Left renal cortex interstitium (tissue), 4 donors: ENCODE measurements around the gene SUSD6. TPM values are rescaled to one million over a fixed set of nuclear protein-coding genes. Genes with fewer than 3 reads are reported as not detected.
"Not testable (repeated sequence)": the region's sequence is repeated elsewhere in the genome, so short reads cannot be mapped to it uniquely, and the experiment has no call there.

Experiments used
- DNase-seq, 4 donors: peaks; one replicate each; pipeline ENCODE4 v3.0.0-alpha.2; 2013; ENCODE audit warnings: low read depth in 4 of 4, low spot score in 2 of 4, missing footprints in 1 of 4
- polyA plus RNA-seq, 4 donors: library from polyadenylated mRNA; unstranded; fragments of 120-200 nt; gene quantifications; one replicate each; pipeline ENCODE4 v1.2.1, GENCODE V29; 2013; ENCODE audit not compliant: insufficient read length in 4 of 4

SUSD6 gene
- polyA plus RNA-seq, 4 donors: 19.8 to 22.8 (median 21.1) TPM

- no peak for DNase-seq
Observed at GRCh38 chr14:69708586-69709560, 97.5 kb downstream of the SUSD6 start.

- no peak for DNase-seq
Observed at GRCh38 chr14:69710378-69710777, 99.0 kb downstream of the SUSD6 start.

- no peak for DNase-seq
Observed at GRCh38 chr14:69711065-69711464, 99.7 kb downstream of the SUSD6 start.

GRCh38 chr14:69711477-69711876, 100.1 kb downstream of the SUSD6 start:
- no peak for DNase-seq

- DNase-seq: no peak
Observed at GRCh38 chr14:69711881-69712560, 100.6 kb downstream of the SUSD6 start.

DNA sequence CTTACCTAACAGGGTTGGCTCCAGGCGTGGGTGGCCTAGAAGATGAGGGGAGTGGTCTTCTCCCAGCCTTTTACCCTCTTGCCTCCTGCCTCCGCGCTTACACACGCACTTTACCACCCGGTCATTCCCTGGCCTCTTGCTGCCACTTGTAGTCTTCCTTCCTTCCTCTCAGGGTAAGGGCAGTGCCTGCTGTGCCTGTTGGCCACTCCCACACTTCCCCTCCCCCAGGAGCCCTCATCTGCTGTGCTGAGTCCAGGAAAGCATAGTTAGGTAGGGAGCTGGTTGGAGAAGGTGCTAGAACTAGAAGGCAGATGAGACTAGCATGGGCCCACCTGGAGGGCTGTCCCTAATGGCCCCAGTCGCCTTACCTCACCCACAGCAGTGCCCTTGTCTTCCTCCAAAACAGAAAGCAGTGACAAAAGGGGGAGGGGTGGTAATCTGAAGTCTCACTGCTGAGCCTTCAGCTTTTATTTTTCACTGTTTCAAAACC, 101.2 kb downstream of the SUSD6 start:
- DNase-seq: no peak

DNA sequence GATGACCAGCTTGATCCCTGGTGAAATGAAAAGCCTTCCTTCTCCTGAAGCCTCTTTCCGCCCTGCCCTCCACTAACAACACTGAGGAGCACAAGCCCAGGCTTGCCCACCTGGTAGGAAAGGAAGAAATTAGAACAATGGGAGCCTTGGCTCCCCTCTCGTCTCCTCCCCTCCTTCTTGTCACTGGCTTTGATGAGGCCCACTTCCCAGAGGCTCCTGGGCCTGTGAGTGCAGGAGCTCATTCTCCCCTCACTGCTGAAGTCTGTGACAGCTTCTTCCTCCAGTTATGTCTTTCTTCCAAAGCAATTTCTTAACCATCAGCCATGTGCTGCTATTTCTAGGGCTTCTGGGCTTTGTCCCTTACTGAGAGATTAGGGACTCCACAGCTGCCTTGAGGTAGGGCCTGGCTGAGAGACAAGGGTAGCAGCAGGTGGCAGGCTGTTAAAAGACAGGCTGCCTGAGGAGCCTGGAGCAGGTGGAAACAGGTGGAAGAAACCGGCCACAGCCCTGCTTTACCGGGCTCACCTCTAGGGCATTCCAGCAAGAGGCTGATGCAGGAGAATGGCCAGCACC, 101.9 kb downstream of the SUSD6 start:
- no peak for DNase-seq

GRCh38 chr14:69713993-69714679, 102.7 kb downstream of the SUSD6 start:
- no peak for DNase-seq

- no peak for DNase-seq
Observed at GRCh38 chr14:69715725-69716477, 104.5 kb downstream of the SUSD6 start.

DNA sequence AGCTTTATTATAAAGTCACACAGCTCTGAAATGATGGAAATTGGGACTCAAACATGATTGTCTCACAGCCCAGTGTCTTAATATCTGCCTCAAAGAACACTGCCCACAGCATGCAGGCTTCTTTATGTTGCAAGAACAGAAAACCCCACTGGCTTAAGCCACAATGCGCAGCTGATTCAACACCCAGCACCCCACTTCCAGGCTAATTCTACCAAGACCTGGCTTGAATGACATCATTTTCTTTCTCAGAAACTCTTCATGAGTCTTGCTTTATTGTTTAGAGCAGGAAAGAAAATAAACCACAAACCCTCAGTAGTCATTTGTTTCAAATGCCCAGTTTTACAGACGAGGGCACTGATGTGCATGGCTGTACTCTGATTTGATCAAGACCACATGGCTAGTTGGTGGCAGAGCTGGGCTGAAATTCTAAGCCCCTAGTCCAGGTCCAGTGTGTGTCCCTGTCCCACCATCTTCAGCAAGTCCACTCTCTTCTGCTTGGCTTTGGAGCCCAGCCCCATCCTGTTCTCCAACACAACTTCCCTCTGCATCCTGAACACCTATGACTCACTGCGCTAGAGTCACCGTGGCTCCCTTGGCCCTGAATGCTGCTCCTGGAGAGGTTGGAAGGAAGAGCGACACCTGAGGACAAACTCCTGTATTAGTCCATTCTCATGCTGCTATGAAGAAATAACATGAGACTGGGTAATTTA, 105.2 kb downstream of the SUSD6 start:
- DNase-seq: no peak

- not testable (repeated sequence) for DNase-seq
Observed at GRCh38 chr14:69718614-69719013, 107.2 kb downstream of the SUSD6 start.

DNA sequence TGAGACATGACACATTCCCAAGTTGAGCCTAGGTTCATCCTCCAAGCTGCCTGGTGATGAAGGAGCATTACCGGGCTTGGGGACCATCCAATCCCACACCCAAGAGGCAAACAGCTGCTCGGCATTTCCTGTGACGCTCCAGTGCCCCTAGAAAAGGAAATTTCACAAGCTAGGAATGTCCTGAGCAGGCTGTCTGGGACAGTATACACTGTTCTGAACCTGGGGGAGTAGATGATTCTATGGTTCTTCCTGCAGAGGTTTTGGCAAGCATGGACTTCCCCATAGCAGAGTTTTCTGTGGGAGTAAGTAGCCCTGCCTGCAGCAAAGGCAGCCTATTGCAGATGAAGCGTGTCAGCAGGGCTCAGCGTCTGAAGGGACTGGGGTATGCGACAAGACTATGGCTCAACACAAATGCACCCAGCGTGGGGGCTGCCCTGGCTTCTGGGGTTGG, 108.1 kb downstream of the SUSD6 start:
- no peak for DNase-seq

DNA sequence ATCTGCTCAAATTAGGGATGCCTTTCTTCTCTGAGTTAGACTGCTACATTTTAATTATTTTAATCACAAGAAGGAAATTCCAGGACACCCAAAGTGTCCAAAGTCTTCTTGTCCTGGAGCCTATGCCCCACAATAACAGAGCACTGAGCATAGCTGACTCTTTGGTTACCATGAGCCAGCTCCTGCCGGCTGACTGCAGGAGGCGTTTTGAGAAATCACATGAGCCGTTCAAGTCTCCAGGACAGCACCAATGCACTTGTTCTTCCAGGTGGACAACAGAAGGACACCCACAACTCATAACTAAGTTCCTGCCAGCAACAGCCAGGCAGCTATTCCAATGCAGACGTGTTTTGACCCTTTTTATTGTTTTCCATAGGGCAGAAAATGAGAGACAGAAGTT, 109.5 kb downstream of the SUSD6 start:
- DNase-seq: no peak

DNA sequence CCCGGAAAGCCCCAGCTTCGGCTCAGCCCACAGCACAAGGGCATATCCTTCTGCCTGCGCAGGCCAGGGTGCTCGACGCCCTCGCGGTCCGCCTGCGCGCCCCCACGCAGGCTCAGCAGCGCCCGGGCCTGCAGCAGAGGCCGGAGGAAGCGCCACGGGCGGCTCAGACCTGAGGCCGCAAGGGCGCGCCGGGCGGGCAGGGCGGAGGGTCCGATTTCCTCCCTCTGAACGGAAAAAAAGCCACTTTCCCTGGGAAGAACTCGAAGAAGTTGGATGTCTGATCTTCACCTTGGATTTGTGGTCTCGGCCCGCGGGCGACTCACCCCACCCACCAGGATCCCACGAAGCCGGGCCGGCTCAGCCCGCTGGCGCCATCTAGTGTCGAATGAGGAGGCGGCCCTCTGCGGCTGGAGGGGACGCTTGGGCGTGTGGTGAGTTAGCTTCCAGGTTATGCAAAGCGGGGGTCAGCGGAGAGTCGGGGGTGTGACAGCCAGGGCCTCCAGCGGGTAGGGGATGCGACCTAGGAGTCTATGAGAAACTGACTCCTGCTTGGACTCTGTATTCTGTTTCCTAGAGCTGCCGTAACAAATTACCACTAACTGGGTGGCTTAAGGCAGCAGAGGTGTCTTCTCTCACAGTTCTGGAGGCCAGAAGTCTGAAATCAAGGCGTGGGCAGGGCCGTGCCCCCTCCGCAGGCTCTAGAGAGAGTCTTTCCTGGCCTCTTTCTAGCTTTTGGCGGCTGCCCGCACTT, 115.5 kb downstream of the SUSD6 start:
- DNase-seq: no peak

DNA sequence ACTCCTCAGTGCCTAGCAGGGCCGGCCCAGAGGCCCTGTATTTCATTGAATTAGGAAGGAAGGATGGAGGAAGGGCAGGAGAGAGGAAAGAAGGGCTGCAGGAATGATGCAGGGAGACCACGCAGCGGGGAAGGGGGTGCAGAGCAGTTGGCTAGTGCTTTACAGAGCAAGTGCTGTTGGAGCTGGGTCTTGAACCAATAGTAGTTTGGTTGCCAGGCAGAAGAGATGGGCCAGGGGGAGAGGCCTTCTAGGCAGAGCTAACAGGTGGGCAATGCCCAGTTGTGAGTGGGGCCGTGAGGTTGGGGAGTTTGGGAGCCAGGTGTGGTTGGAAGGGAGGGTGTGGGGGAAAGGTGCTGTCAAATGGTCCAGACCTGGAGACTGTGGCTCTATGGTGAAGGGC, 116.5 kb downstream of the SUSD6 start:
- no peak for DNase-seq

DNA sequence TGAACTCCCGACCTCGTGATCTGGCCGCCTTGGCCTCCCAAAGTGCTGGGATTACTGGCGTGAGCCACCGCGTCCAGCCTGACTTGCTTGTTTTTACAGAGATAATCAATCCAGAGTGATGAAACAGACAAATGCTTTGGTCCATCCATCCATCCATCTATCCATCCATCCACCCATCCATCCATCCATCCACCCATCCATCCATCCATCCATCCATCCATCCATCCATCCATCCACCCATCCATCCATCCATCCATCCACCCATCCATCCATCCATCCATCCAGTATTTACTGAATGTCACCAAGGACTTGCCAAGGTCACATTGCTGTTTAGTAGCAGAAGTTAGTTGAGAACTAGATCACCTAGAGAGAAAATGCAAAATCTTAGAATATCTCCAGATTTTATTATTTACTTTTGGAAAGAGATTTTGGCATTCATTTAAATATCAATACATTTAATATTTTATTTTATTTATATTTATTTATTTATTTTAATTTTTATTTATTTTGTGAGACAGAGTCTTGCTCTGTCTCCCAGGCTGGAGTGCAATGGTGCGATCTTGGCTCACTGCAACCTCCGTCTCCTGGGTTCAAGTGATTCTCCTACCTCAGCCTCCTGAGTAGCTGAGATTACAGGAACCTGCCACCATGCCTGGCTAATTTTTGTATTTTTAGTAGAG, 120.7 kb downstream of the SUSD6 start:
- DNase-seq: not testable (repeated sequence)

GRCh38 chr14:69736405-69736804, 125.0 kb downstream of the SUSD6 start:
- DNase-seq: not testable (repeated sequence)

GRCh38 chr14:69741055-69741454, 129.7 kb downstream of the SUSD6 start:
- no peak for DNase-seq
